Fibroblast of mammary gland (primary cell): ENCODE measurements around the gene RNF125.
A peak's percentile ranks its signal among the peaks of the same experiment; 100 is the strongest.
"Not testable (repeated sequence)": the region's sequence is repeated elsewhere in the genome, so short reads cannot be mapped to it uniquely, and the experiment has no call there.

Experiments used
- DNase-seq: peaks from one replicate; pipeline ENCODE4 v3.0.0-alpha.2; 2010; ENCODE audit warnings: low read depth
- H3K4me3 ChIP-seq: 2 replicates; pipeline ENCODE4 v1.5.1; 2011; ENCODE audit warnings: low read depth, mild to moderate bottlenecking, low read length, moderate library complexity; ENCODE audit not compliant: control insufficient read depth
- TF ChIP-seq, protein P1 (sequence below): conservative IDR thresholded peaks from 2 replicates; pipeline ENCODE4 v1.5.1; 2011; ENCODE audit warnings: low read depth, low read length, inconsistent platforms; ENCODE audit not compliant: control insufficient read depth, insufficient read depth

RNF125 gene

GRCh38 chr18:32086881-32087280 lies 68.3 kb downstream of the RNF125 start:
- DNase-seq = peak; percentile 90
- no peak overlapping the region for H3K4me3 ChIP-seq
- TF ChIP-seq, protein P1, sequence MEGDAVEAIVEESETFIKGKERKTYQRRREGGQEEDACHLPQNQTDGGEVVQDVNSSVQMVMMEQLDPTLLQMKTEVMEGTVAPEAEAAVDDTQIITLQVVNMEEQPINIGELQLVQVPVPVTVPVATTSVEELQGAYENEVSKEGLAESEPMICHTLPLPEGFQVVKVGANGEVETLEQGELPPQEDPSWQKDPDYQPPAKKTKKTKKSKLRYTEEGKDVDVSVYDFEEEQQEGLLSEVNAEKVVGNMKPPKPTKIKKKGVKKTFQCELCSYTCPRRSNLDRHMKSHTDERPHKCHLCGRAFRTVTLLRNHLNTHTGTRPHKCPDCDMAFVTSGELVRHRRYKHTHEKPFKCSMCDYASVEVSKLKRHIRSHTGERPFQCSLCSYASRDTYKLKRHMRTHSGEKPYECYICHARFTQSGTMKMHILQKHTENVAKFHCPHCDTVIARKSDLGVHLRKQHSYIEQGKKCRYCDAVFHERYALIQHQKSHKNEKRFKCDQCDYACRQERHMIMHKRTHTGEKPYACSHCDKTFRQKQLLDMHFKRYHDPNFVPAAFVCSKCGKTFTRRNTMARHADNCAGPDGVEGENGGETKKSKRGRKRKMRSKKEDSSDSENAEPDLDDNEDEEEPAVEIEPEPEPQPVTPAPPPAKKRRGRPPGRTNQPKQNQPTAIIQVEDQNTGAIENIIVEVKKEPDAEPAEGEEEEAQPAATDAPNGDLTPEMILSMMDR = no peak

- not testable (repeated sequence) for DNase-seq
Measured at GRCh38 chr18:32090831-32091230, 72.2 kb downstream of the RNF125 start.

DNA sequence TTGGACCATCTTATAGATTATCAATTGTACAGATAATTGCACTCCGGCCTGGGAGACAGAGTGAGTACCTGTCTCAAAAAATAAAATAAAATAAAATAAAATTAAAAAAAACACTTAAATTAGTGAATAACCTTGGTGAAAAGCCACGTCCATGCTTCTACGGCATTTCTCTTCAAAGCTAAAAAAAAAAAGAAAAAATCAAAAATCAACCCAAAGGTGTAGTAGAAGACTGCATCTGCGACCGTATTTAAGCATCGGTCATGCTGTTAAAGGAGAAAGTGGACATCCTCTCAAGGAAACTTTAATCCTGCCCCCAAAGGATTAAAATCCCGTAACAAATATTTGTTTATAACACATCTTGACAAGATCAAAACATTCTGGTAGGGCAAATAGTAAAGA lies 72.7 kb downstream of the RNF125 start:
- H3K4me3 ChIP-seq = peak overlapping the region; percentile 59
- TF ChIP-seq, protein P1 = no peak
- DNase-seq = no peak

More at GRCh38 chr18:32090831-32091230, 72.2 kb downstream of the RNF125 start:
- H3K4me3 ChIP-seq = not testable (repeated sequence)

GRCh38 chr18:32091724-32092421 lies 73.2 kb downstream of the RNF125 start, which contains the start of gene RNF138:
RNF138 (plus strand) TSS chr18:32091874; CDS start chr18:32092777, 903 bp downstream.
- DNase-seq = peak; percentile 81
- TF ChIP-seq, protein P1 = no peak

DNA sequence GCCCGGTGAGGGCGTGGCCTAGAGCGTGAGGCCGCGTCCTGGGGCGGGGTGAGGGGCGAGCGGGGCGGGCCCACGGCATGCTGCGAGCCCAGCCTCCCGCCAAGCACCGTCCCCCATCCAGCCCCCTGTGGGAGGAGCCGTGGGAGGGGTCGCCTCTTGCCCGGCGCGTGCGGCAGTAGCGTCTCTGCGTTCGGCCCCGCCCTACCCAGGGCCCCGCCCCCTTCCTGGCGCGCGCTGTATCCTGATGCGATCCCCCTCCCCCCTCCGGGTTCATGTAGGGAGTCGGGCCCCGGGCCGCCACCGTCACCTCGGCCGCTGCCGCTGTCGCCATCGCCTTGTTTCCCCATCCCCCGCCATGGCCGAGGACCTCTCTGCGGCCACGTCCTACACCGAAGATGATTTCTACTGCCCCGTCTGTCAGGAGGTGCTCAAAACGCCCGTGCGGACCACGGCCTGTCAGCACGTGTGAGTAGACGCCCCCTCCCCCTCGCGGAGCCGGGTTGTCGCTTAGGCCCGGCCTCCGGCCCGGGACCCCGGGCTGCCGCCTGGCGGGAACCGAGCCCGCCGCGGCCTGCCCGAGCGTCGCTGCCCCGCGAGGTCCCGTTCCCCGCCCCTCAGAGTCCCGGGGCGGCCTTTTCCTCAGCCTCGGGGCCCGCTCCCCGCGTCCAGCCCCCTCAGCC lies 73.9 kb downstream of the RNF125 start:
- H3K4me3 ChIP-seq = peak overlapping the region; percentile 80
- peak; percentile 93 for DNase-seq
- TF ChIP-seq, protein P1 = no peak

More at GRCh38 chr18:32091724-32092421, 73.2 kb downstream of the RNF125 start, which contains the start of gene RNF138:
- peak within 1 kb of the TSS; percentile 80 for H3K4me3 ChIP-seq

GRCh38 chr18:32093102-32093511 lies 74.5 kb downstream of the RNF125 start:
- peak; percentile 56 for DNase-seq
- H3K4me3 ChIP-seq = peak overlapping the region; percentile 80
- TF ChIP-seq, protein P1 = no peak

GRCh38 chr18:32093523-32093922 lies 74.9 kb downstream of the RNF125 start:
- H3K4me3 ChIP-seq = peak overlapping the region; percentile 80
- DNase-seq = peak; percentile 12
- TF ChIP-seq, protein P1 = no peak
